A549 treated with CORT108297 at 1 μM for 4 hours (cell line): ENCODE measurements around the gene LCOR. TPM values are rescaled to one million over a fixed set of nuclear protein-coding genes. Genes with fewer than 3 reads are reported as not detected.

Source experiments
- total RNA-seq: library from RNA; stranded (reverse); fragments of 200-300 nt; extraction: Qiagen RNA extraction; gene quantifications from 5 replicates; pipeline ENCODE4 v1.2.3, GENCODE V29; 2022

LCOR gene
- 5.3 to 10.5 TPM (median 7.9 TPM) in 5 replicates for total RNA-seq

GRCh38 chr10:96831867-96832720 lies at the start of gene LCOR:
Gene LCOR (plus strand): TSS chr10:96832298. CDS start chr10:96949058, 116,760 bp downstream.

Other genes starting within 250 kb of the LCOR start
- gene TM9SF3, start 245.3 kb upstream of the LCOR start, total RNA-seq: 76.6 to 92.7 TPM (median 84.4 TPM) in 5 replicates
- 0.51 to 0.70 TPM (median 0.60 TPM) in 5 replicates for gene PIK3AP1, start 111.8 kb upstream of the LCOR start, total RNA-seq